Left forelimb (tissue), 1 donor: ENCODE data around the gene CLSTN2.
"Not testable (repeated sequence)": the region's sequence is repeated elsewhere in the genome, so short reads cannot be mapped to it uniquely, and the experiment has no call there.

Source experiments
- DNase-seq: peaks from one replicate; pipeline ENCODE4 v3.0.0-alpha.2; 2018; ENCODE audit warnings: low spot score

Gene CLSTN2

GRCh38 chr3:140384876-140385275 is 449.9 kb downstream of the CLSTN2 start:
- DNase-seq = no peak

GRCh38 chr3:140386357-140387100 is 451.5 kb downstream of the CLSTN2 start:
- DNase-seq = no peak

DNA sequence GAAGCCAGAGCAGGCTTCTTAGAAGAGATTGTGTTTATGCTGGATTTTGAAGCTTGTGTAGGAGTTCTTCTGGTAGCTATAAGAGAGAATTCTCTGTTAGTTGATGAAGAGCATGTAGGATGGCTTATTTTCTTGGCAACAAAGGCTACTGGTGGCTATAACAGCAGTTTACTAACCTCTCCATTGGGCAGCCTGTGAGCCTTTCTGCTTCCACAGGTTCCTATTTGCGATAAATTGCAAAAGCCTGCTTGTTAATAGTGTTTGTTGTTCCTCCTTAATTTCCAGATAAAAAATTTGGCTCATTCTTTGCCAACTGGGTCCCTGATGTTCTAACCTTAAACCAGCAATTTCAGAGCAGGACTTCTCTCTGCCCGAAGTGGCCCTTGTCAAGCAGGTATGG is 452.3 kb downstream of the CLSTN2 start:
- no peak for DNase-seq

DNA sequence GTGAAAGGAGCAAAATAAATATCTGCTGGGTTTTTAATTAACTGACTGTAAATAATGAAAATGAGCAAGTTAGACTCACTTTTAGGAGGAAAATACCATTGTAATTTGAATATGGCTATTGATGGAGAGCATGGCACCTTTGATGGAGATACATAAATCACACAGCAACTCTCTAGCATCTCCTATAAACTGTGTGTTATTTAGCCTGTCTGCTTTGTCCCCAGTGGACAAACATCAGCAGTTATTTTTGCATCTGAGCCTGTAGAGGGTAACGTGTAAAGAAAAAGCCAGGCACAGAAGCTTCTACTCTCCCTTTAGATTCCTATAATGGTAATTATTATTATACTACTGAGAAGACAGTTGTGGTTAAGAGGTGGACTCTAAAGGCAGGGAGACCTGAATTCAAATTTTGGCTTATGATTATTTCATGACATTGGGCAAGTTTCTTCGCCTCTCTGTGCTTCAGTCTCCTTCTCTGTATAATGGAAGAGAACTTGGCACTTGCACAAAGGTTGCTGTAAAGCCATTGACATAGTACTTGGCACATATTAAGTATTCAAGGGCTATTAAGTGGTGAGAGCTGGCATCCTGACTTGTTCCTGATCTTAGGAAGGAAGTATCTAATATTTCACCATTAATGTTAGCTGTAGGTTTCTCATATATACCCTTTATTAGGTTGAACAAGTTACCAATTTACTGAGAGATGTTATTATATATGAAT is 453.4 kb downstream of the CLSTN2 start:
- DNase-seq = no peak

GRCh38 chr3:140391061-140391460 is 456.1 kb downstream of the CLSTN2 start:
- no peak for DNase-seq

- no peak for DNase-seq
Measured at GRCh38 chr3:140394488-140395133, 459.6 kb downstream of the CLSTN2 start.

GRCh38 chr3:140395134-140396075 is 460.4 kb downstream of the CLSTN2 start:
- no peak for DNase-seq

GRCh38 chr3:140396110-140396509 is 461.1 kb downstream of the CLSTN2 start:
- no peak for DNase-seq

GRCh38 chr3:140397847-140398246 is 462.9 kb downstream of the CLSTN2 start:
- no peak for DNase-seq

DNA sequence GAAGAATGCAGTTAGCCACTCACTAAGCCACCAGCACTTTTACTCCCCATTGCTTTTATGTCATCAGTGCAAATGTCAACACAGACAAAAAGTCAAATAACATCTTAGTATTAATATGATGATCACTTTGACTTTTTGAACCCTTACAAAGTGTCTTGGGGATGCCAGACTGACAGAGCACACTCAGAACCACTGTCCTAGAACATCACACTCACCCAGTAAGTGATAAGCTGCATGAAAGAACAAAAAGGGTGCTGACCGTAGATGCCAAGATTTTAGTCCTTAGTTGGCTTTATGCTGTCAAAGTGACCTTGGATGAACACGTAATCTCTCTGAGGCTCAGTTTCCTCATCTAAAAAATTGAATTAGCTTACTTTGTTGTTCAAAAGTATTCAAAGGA is 463.4 kb downstream of the CLSTN2 start:
- no peak for DNase-seq

GRCh38 chr3:140399871-140400270 is 464.9 kb downstream of the CLSTN2 start:
- no peak for DNase-seq

DNA sequence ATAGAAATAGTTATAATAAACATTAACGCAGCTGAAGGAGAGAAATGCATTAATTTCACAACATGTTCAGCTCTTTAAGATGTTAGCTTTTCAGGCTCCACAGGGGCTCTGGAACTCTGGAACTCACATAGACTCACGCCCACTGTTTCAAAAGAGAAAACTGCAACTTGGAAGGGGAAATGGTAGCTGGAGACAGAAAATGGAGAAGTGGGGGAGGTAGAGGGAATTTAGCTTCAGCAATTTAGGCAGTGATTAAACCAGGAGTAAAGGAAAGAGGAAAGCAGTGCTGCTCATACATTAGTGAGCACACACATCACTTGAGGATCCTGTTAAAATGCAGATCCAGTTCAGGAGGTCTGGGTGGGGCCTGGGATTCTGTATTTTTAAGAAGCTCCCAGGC is 468.1 kb downstream of the CLSTN2 start:
- no peak for DNase-seq

GRCh38 chr3:140403608-140404007 is 468.6 kb downstream of the CLSTN2 start:
- DNase-seq = no peak

- DNase-seq = no peak
Measured at GRCh38 chr3:140406655-140407054, 471.7 kb downstream of the CLSTN2 start.

GRCh38 chr3:140408252-140408651 is 473.3 kb downstream of the CLSTN2 start:
- no peak for DNase-seq

DNA sequence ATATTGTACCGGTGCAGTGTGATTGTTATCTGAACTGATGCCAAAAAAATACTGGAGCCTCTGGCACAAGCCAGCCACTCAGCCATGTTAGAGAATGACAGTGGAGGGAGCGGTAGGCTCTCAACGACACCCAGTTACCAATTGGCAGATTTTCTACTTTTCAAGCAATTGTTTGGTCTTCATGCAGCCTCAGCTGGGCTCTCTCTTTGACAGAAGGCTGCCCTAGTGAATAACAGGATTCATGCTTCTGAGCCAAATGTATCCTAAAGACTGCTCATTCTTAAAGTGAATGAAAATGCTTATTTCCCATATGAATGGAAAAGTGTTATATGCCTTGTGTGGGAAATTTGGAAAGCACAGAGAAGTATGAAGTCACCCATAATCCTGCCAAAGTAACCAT is 481.7 kb downstream of the CLSTN2 start:
- no peak for DNase-seq

GRCh38 chr3:140420621-140421357 is 485.8 kb downstream of the CLSTN2 start:
- DNase-seq = no peak

DNA sequence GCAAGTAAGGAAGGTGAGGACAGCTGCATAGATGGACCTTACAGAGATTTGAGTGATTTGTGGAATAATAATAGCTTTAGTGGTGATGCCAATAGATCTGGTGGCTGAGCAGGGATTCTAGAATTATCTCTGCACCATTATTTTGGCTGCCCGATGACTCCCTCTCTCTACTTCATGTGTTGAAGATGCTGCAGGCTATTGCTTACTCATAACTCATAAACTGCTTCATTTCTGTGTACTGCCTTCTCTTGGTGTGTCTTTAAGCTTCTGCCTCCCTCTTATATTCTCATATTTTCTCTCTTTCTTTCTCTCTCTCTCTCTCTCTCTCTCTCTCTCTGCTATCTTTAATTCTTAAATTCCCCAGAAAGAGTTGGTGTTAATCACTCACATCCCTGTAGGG is 486.9 kb downstream of the CLSTN2 start:
- DNase-seq = no peak

- DNase-seq = no peak
Measured at GRCh38 chr3:140423146-140423545, 488.2 kb downstream of the CLSTN2 start.

GRCh38 chr3:140423574-140423973 is 488.6 kb downstream of the CLSTN2 start:
- not testable (repeated sequence) for DNase-seq

DNA sequence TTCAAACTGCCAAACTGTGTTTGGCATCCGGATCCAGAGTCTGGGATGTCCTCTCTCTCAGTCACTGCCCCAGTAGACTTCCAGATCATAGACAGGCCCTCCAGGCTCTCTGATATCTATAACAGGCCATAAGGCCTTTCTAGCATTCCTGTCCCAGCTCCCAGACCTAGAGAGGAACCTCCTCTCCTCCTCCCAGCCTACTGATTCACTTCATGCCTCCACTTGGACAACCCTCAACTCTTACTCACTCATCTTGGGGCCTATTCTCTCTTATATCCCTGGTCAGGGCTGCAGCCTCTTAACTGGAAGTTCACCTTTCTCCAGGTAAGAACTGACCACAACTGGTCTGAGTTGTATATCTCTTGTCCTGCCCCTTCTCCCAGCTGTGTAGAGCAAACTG is 489.2 kb downstream of the CLSTN2 start:
- DNase-seq = no peak
